ENCODE results near the gene CEP170B.
"Not testable (repeated sequence)": the region's sequence is repeated elsewhere in the genome, so short reads cannot be mapped to it uniquely, and the experiment has no call there.

The CEP170B gene

DNA sequence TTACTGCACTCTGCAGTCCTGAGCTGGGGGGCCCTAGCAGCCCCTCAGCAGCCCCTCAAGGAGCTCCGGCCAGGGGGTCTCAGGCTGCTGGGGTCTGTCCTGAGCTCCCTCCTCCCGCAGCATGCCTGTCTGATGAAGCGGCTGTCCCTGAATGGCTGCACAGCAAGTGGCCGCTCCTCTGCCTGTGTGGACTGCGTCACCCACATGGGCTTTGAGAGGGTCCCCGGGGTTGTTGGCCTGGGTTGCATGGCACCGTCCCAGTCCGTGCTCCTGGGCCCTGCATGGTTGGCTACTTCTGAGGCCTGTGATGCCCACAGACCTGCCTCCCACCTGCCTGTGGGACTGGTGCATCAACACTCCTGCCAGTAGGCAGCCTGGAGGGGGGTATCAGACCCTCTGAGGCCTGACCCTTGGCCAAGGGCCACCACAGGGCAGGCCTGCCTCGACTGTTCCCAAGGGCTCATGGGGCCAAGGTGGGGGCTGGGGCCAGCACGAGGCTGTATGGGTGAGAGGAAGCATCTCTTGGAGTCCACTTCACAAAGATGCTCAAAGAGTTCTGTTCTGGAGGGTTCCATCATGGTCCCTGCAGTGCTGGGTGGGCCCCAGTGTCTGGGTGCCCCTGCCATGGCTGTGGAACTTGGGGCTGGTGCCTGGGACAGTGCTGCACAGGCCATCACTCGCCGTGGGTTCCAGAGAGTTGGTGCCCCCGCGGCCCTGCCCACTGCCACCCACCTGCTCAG is 12.2 kb downstream of the CEP170B start:
- DNase-seq (ENCODE audit: extremely low spot score, insufficient read length, low read depth) (no peak), FAIRE-seq (no peak)

DNA sequence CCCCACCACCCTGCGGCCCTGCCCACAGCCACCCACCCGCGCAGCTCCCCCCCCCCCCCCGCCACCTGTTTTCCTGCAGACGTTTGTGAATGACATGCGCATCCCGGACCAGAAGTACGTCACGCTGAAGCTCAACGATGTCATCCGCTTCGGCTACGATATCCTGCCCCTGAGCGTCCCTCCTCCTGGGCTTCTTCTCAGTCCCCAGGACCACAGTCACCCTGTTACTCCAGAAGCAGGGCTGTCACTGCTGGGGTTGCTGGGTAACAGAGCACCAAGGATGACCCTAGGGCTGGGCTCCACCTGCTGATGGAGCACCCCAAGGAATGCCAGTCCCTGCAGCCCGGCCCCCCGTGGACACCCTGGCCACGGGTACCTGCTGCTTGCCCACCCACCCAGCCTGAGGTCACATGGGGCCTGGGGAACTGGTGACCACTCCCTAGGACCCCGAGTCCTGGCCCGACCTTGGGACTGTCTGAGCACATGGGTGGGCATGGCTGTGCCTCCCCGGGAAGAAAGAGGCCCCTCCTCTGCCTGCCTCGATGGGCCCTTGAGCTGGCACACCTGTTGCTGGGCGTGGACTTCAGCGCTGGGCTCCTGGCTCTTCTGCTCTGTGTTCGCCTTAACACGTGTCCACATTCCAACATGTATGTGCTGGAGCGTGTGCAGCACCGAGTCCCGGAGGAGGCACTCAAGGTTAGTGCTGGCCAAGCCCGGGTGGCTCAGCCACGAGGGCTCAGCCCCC is 12.9 kb downstream of the CEP170B start:
- DNase-seq (ENCODE audit: extremely low spot score, insufficient read length, low read depth) (no peak), FAIRE-seq (no peak)

DNA sequence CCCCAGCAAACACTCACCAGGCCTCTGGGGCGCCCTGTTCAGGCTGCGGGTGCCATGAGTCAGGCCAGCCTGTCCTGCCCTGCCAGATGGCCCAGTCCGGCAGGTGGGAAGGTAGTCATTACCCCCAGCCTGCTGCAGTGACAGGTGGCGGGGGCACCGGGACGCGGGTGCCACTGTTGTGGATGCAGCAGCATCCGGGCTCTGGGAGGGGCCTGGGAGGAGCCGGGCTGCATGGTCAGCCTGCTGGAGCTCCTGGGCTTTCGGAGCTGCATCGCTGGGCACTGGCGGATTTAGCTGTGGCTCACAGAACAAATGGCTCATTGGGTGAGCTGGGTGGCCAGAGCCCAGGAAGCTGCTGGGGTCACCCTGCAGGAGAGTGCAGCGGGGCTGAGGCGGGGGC is 13.5 kb downstream of the CEP170B start:
- DNase-seq (ENCODE audit: extremely low spot score, insufficient read length, low read depth) (no peak), FAIRE-seq (no peak)

DNA sequence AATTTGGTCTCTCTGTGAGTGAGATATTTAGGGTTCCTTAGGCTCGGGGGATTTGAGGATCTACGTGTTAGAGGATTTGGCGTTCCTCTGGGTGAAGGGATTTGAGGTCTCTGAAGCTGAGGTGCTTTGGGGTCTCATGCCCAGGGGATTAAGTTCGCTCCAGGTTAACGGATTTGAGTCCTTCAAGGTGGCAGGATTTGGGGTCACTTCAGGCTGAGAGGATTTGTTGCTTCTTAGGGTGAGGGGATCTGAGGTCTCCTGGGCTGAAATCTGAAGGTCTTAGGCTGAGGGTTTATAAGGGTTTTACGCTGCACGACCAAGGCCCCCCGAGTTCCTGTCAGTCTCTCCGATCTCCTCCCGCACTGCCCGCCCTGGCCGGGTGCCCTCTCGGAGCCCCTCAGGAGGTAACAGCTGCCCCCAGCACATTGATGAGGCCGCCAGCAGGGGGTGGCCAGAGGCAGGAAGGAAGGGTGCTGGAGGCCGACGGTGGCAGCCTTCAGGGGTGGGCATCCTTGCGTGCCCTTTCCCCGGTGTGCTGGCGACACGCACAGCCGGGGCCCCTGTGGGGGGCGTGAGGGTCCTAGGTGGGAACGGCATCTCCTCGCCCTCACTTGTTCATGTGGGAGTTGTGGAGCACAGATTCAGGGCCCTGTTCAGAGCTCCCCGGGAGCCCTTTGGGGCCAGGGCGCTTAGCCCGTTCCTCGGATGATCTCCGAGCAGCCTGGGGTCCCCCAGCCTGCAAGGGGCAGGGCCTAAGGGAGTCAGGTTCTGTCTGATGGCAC is 14.3 kb downstream of the CEP170B start:
- FAIRE-seq: no peak
- no peak for DNase-seq (ENCODE audit: extremely low spot score, insufficient read length, low read depth)

DNA sequence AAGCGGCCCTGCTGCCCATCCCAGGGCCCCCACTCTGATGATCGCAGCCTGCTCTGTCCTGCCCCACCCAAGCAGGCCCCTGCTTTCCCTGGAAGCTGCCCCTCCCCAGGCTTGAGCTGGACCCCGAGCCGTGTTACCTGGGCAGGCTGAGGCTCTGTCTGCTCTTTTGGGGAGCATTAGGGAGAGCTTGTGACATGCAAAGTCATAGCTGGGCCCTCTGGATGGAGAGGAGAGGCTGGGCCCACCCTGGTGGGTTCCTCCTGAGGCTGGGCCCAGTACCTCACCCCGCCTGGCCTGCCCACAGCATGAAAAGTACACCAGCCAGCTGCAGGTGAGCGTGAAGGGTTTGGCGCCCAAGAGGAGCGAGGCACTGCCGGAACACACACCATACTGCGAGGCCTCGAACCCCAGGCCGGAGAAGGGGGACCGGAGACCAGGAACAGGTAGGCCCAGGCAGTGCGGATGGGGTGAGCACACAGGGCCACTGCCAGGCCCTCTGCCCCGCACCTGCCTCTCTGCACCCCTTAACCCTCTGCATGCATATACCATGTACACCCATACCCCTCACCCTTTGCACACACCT is 15.0 kb downstream of the CEP170B start:
- DNase-seq (ENCODE audit: extremely low spot score, insufficient read length, low read depth) (no peak), FAIRE-seq (no peak)

DNA sequence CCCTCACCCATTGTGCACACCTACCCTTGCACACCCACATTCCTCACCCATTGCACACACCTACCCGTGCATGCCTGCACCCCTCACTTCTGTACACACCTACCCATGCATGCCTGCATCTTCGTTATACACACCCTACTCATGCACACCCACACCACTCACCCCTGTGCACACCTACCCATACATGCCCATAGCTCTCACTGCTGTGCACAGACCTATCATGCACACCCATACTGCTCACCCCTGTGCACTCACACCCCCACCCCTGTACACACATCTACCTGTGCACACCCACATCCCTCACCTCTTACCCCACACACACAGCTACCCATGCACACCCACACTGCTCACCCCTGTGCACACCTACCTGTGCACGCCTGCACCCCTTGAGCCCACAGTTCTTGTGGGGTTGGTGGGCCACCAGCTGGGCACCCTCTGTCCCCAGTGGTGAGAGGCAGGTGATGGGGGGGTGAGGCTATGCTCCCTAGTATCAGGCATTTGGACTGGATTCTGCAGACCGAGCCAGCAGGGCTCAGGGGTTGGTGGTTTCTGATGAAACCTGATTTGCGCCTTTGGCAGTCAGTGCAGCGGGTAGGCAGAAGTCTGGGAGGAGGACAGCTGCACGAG is 15.6 kb downstream of the CEP170B start:
- no peak for FAIRE-seq

DNA sequence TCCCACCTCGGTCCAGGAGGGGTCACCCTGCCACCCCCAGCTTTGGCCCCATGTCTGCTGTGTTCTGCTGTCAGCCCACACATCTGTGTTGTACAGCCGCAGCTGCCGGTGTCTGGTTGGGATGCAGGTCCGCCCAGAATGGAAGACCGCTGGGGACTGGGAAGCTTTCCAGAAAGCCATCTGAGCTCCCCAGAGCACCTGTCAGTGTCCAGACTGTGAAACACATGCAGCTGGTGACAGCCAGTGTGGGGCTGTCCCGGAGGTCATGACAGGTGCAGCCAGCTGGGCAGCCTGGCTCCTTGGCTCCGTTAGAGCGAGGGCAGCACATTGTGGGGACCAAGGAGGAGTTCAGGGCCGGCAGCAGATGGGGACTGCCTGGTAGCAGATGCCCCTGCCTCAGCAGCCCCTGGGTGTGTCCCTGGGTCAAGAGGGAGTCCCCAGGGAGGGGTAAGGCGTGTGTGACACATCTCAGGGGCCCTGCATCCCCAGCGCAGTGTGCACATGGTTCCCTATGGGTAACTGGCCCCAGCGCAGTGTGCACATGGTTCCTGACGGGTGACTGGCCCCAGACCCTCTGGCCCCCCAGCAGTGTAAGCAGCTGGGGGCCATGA is 16.4 kb downstream of the CEP170B start:
- DNase-seq (ENCODE audit: extremely low spot score, insufficient read length, low read depth): no peak
- no peak for FAIRE-seq

More for the DNA sequence above, 15.6 kb downstream of the CEP170B start:
- DNase-seq (ENCODE audit: extremely low spot score, insufficient read length, low read depth): no peak

DNA sequence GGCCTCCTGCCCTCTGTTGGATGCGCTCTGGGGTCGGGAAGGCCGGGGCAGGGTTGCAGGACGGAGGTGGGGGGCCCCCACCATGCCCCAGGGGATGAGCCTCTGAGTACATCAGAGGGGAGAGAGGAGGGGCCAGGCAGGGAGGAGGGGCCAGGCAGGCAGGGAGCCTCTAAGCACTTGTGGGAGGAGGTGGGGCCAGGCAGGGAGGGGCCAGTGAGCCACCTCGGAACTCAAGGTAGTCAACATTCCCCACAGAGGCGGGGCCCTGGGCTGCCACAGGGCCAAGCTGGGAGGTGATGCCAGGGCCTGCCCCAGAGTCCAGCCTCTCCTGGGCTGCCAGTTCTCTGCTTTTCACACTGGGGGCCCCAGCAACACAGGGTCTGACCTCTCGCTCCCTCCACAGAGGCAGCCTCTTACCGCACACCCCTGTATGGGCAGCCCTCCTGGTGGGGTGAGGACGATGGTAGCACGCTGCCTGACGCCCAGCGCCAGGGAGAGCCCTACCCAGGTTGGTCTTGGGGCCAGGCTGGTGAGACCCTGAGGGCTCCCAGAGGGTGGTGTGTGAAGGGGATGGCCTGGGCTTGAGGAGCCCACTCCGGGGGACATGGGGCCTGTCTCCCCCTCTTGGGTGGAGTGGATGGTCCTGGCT is 17.4 kb downstream of the CEP170B start:
- FAIRE-seq (no peak), DNase-seq (ENCODE audit: extremely low spot score, insufficient read length, low read depth) (no peak)

DNA sequence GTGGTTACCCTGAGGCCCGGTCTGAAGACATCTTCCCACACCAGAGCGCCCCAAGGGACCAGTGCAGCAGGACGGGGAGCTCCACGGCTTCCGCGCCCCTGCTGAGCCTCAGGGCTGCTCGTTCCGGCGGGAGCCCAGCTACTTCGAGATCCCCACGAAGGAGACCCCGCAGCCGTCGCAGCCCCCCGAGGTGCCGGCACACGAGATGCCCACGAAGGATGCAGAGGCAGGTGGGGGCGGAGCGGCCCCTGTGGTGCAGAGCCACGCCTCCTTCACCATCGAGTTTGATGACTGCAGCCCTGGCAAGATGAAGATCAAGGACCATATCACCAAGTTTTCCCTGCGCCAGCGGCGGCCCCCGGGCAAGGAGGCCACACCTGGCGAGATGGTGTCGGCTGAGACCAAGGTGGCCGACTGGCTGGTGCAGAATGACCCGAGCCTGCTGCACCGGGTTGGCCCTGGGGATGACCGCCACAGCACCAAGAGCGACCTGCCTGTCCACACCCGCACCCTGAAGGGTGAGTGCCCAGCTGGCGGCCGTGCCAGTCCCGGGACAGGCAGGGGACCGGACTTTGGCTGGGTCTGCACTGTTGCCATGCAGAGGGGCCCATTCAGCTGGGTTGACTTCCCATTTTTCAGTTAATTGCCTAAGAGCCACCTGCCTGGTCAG is 18.1 kb downstream of the CEP170B start:
- FAIRE-seq (no peak), DNase-seq (ENCODE audit: extremely low spot score, insufficient read length, low read depth) (no peak)

DNA sequence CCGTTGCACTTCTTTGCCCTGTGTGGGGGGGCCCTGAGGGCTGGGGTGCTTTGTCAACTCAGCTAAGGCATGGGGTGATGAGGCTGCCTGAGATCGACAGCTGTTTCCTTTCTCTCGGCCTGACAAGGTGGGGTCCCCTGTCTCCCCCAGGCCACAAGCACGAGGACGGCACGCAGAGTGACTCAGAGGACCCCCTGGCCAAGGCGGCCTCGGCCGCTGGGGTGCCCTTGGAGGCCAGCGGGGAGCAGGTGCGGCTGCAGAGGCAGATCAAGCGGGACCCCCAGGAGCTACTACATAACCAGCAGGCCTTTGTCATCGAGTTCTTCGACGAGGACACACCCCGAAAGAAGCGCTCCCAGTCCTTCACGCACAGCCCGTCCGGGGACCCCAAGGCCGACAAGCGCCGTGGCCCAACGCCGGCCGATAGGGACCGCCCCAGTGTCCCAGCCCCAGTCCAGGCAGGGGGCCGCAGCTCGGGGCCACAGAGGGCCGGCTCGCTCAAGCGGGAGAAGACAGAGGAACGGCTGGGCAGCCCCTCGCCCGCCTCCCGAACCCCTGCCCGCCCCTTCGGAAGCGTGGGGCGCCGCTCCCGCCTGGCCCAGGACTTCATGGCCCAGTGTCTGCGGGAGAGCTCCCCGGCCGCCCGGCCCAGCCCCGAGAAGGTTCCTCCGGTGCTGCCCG is 18.8 kb downstream of the CEP170B start:
- FAIRE-seq (no peak), DNase-seq (ENCODE audit: extremely low spot score, insufficient read length, low read depth) (no peak)

DNA sequence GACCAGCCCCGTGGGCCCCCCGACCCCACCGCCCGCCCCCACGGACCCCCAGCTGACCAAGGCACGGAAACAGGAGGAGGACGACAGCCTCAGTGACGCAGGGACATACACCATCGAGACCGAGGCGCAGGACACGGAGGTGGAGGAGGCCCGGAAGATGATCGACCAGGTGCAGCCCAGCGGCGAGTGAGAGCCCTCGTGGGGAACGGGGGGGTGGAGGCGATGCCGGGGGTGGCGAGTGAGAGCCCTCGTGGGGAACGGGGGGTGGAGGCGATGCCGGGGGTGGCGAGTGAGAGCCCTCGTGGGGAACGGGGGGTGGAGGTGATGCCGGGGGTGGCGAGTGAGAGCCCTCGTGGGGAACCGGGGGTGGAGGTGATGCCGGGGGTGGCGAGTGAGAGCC is 19.3 kb downstream of the CEP170B start:
- not testable (repeated sequence) for DNase-seq (ENCODE audit: extremely low spot score, insufficient read length, low read depth); FAIRE-seq

DNA sequence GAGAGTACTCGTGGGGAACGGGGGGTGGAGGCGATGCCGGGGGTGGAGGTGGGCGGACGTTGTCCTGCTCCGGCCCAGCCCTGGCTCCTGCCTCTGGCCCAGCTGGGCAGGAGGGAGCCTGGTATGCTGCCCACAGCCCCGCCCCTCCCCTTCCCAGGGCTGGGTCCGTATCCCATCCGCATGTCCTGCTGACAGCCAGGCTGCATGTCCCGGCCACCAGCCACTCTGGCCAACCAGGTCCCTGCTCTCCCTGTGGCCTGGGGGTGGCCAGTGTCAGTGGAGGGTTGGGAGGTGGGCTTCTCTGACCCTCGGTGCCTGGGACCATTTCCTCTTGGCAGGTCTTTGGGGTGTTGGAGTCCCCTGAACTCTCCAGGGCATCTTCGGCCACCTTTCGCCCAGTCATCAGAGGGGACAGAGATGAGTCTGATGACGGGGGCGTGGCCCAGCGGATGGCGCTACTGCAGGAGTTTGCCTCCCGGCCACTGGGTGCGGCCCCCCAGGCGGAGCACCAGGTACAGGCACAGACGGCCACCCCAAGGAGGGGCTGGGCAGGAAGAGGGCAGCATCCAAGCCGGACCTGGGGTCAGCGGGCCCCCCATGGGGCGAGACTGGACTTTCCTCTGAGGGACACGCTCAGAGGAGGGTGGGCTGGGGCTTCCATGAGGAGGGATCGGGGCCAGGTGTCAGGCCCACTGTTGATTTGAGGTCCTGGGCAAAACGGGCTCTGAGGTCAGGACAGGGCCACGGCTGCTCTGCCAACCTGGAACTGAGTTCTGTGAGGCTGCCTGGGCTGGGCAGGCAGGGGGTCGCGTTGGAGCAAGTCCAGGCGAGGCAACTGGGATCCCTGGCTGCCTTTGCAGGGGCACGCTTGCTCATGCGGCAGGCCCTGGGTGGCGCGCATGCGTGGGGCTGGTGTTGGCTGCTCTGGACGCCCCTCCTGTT is 20.2 kb downstream of the CEP170B start:
- FAIRE-seq (no peak), DNase-seq (ENCODE audit: extremely low spot score, insufficient read length, low read depth) (no peak)

DNA sequence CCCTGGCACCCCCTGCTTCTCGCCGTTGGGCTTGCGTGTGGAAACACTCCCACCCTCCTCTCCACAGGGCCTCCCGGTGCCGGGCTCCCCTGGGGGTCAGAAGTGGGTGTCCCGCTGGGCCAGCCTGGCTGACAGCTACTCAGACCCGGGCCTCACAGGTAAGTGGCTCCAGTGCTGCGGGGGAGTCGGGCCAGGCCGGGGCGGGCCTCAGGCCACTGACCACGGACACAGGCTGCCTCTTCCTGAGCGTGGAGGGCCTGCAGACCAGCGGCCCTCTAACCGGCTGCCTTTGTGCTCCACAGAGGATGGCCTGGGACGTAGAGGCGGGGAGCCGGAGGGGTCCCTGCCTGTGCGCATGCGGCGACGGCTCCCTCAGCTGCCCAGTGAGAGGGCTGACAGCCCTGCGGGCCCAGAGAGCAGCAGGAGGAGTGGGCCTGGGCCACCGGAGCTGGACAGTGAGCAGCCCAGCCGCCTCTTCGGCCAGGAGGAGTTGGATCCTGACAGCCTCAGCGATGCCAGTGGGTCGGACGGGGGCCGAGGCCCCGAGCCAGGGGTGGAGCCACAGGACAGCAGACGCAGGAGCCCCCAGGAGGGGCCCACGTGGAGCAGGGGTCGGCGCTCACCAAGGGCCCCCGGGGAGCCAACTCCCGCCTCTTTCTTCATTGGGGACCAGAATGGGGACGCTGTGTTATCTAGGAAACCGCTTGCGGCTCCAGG is 21.1 kb downstream of the CEP170B start:
- FAIRE-seq (no peak), DNase-seq (ENCODE audit: extremely low spot score, insufficient read length, low read depth) (no peak)

DNA sequence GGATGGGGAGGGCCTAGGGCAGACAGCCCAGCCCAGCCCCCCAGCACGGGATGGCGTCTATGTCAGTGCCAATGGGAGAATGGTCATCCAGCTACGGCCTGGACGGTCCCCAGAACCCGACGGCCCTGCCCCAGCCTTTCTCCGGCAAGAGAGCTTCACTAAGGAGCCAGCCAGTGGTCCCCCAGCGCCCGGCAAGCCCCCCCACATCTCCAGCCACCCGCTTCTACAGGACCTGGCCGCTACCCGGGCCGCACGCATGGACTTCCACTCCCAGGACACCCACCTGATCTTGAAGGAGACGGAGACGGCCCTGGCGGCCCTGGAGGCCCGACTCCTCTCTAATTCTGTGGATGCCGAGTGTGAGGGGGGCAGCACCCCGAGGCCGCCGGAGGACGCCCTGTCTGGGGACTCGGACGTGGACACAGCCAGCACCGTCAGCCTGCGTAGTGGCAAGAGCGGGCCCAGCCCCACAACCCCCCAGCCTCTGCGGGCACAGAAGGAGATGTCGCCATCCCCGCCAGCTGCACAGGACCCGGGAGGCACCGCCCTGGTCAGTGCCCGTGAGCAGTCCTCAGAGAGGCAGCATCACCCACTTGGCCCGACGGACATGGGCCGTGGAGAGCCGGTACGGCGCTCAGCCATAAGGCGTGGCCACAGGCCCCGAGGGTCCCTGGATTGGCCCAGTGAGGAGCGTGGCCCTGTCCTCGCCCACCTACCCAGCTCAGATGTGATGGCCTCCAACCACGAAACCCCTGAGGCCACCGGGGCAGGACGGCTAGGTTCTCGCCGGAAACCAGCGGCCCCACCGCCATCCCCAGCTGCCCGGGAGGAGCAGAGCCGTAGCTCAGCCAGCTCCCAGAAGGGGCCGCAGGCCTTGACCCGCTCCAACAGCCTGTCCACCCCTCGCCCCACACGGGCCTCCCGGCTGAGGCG is 21.9 kb downstream of the CEP170B start:
- FAIRE-seq (no peak), DNase-seq (ENCODE audit: extremely low spot score, insufficient read length, low read depth) (no peak)

Data from GM18507 (cell line).